HG02678 (cell line): ENCODE measurements around the gene CA11.
"Not testable (repeated sequence)": the region's sequence is repeated elsewhere in the genome, so short reads cannot be mapped to it uniquely, and the experiment has no call there.

Experiments used
- ATAC-seq: cut with Tn5 transposase; IDR thresholded peaks from one replicate; pipeline ENCODE4 v1.9.1; 2021; ENCODE audit warnings: mild to moderate bottlenecking, moderate library complexity; ENCODE audit not compliant: unreplicated experiment

Gene CA11

GRCh38 chr19:48642862-48643261 lies 3.1 kb downstream of the CA11 start:
- ATAC-seq = no peak

GRCh38 chr19:48641850-48642249 lies 4.1 kb downstream of the CA11 start:
- no peak for ATAC-seq

GRCh38 chr19:48639483-48640375 lies 6.3 kb downstream of the CA11 start:
- ATAC-seq = no peak

GRCh38 chr19:48638831-48639381 lies 7.1 kb downstream of the CA11 start:
- ATAC-seq = no peak

- peak; percentile 21 for ATAC-seq
Observed at GRCh38 chr19:48637948-48638830, 7.8 kb downstream of the CA11 start.

DNA sequence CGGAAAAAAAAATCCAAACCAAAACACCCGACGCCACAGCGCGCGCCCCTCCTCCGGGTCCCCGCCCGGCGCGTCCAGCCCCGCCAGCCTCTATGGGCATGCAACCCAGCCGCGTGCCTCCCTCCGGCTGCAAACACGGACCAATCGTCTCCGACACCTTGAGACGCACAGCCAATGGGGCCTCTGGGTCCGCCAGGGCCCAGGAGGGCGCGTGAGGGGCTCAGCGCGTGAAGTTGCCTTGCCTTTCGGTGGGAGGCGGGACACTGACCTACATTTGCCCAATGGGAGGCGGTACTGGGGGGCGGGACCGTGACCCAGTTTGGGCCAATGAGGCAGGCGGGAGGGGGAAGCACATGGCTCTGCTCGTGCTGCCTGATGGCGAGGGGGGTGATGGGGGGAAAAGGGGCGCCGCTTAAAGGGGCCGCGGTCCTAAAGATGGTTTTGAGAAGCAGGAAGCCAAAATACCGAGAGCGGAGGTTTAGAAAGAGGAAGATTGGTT lies 8.5 kb downstream of the CA11 start:
- ATAC-seq = peak; percentile 75

DNA sequence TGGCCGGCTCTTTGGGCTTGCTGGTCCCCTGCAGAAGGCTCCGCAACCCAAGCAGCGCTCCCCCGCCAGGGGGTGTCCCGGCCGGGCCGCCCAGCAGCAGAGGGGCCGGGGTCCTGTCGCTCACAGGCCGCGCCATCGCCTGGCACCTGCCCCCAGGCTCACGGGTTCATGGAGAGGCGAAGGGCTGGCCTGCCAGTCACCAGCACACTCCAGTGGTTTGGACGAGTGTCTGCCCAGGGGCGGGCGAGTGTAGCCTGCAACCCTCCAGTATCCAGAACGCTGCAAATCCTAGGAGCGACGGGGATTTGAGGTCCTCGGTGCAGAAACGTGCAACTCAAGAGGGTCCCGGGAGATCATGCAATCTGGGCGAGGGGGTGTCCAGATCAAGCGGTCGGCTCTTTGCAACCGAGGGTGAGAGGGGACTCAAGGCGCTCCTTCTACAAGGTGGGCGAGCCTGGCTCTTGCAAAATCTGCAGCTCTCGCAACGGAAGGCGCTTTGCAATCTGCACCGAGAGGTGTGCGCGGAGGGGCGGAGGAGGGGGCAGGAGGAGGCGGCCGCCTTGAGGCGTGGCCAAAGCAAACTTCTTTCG lies 9.0 kb downstream of the CA11 start, which contains the start of gene DBP:
TSS of gene DBP (minus strand) at position 521 of the 590 bp plus-strand sequence. CDS start at position 136, 385 bp downstream.
- no peak for ATAC-seq

GRCh38 chr19:48635966-48636858 lies 9.8 kb downstream of the CA11 start:
- ATAC-seq = no peak

DNA sequence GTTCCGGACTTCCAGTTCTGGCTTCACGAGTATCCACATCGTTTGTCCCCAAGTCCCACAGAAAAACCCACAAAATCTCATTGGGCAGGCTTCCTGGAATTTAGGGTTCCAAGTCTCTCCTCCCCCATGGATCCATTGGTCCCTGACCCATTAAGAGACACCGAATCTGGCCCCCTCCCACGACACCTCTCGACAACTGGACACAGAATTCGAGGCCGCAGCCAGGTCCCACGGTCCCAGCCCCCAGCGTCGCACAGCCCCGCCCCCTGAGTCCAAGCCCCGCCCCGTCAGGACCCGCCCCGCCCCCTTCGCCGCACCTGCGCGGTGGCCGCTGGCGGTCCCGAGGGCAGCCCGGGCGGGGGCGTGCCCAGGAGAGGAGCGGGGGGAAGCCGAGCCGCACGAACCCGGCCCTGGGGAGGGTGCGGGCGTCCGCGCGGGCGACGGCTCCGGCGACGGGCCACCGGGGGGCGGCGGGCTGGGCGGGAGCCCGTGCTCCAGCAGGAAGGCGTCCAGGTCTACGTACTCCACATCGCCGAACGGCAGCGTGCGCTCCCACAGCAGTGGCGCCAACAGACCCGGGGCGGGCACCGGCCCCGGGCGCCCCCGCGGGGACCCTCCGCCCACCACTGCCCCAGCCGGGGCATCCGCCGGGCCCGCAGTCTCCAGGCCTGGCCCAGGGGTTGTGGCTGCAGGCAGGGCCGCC lies 10.6 kb downstream of the CA11 start:
- ATAC-seq = no peak

DNA sequence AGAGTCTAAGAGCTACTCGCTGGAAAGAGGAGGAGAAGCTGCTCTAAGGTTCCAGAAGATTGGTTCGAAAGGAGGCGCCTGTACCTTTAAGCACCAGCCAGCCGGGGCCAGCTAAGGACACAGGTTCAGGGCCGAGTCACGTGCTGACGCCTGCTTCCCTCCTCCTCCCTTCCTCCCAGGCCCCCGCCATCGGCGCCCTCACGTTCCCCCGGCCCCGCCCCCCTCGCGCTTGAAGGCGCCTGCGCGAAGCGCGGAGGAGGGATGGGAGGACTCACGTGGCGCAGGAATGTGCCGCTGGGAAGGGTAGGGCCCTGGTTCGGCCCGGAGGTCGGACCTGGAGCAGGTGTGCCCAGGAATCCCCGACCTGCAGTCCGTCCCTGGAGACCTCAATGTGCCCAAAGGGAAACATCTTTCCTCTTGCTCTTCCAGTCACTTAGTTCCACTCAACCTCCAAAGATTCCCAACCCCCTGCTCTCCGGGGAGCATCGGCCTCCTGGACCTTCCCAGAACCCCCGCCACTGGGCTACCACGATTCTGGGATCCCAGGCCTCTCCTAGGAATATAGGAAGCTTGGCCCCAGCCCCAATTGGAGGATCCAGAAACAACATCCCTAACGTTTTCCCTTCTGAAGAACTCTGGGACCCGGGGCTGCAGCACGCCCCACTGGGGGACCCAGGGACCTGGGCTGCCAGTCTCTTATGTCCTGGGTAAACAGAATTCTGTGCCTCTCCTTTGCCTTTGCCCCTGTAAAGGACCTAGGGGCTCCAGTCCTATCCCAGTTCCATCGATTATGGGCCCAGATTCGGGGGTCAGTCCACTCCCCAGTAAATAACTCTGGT lies 11.3 kb downstream of the CA11 start:
- ATAC-seq = no peak

GRCh38 chr19:48634036-48634342 lies 12.0 kb downstream of the CA11 start:
- no peak for ATAC-seq

- ATAC-seq = no peak
Observed at GRCh38 chr19:48633148-48634035, 12.6 kb downstream of the CA11 start.

GRCh38 chr19:48632692-48633147 lies 13.3 kb downstream of the CA11 start:
- ATAC-seq = no peak

- not testable (repeated sequence) for ATAC-seq
Observed at GRCh38 chr19:48632286-48632685, 13.7 kb downstream of the CA11 start.

- ATAC-seq = no peak
Observed at GRCh38 chr19:48631225-48631624, 14.8 kb downstream of the CA11 start.

DNA sequence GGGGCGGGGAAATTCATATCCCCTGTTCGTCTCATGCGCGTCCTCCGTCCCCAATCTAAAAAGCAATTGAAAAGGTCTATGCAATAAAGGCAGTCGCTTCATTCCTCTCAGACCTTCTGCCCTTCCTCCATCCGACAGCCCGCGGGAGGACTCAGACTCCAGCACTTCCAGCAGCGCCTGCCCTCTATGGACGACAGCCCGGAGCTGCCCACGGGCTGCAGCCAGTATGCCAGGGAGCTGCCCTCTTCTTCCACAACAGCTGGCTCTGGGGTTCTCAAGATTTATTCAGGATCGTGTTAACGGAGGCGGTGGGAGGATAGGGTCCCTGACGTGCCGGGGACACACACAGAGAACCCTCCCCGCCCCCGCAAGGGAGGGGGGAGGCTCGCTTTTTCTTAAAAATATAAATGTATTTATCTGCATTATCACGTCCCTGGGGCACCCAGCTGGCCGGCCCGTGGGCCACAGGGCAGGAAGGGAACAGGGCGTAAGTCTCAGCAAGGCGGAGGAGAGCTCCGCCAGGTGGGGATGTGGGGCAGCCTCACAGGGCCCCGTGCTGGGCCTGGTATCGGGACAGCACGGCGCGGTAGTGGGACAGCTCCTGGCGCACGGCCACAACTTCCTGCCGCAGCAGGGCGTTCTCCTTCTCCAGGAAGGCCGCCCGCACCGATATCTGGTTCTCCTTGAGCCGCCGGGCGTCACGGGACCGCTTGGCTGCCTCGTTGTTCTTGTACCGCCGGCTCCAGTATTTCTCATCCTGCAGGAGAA lies 15.5 kb downstream of the CA11 start:
- no peak for ATAC-seq
